Activated CD8-positive, alpha-beta memory T cell treated with anti-CD3 and anti-CD28 coated beads, Interleukin-2, amount 50 U/mL, for 24 hours (primary cell): ENCODE measurements around the gene LIX1L.
A peak's percentile ranks its signal among the peaks of the same experiment; 100 is the strongest.

Experiments used
- DNase-seq: peaks from one replicate; pipeline ENCODE4 v3.0.0-alpha.2; 2020; ENCODE audit errors: extremely low read depth

The LIX1L gene

DNA sequence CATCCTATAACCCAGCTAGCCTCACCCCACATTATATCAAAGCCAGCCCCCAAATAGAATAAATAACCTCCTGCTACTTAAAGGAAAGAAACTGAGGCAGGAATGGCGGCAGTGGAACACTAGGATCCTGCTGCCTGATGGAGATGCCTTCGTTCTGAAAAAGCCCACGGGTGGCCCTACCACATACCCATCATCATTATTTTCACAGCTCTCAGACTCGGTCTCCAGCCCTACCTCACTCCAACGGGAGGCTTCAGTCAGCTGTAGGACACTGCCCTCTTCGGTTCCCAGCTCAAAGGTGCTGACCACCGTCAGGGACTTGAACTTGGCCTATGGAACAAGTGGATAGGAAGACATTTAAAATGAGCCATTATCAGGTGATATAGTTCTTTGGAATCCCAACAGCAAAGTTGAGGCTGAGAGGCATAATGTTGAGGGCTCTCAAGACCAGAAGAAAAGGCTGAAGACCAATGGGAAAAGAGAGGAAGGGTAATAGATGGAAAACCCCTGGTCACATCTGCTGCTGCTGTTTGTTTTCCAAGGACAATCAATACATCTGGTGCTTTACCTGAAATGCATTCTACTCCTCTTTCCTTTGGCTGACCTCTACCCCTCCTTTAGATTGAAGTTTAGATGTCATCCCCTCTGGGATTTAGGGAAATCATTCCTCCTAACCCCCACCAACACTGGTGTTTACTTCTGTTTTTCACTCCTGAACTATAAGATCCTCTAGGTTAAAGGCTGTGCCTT lies 64.3 kb downstream of the LIX1L start:
- no peak for DNase-seq

DNA sequence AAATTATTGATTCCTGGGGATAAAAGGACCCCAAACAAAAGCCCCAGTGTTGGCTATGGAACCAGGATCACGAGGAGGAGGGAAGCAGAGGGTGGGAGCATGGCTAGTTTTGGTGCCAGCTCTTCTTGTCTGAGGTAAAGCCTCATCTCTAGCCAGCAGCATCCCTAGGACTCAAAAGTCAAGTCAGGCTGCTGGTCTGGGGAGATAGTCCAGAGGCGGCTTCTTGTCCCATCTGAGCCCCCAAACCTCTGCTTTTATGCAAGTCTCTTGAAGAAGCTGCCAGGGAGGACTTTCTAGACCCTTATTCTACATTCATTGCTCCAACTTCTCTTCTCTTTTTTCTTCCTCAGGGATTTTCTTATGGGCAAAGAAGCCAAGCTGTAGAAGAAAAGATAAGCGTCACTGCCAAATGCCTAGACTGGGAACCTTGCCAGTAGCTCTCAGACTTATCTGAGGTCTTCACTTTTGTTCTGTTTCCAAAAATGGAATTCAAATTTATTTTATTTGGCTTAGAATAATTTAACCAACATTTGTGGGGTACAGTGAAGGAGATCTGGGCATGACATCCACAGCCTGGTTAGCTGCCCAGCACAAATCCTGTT lies 65.2 kb downstream of the LIX1L start:
- no peak for DNase-seq

DNA sequence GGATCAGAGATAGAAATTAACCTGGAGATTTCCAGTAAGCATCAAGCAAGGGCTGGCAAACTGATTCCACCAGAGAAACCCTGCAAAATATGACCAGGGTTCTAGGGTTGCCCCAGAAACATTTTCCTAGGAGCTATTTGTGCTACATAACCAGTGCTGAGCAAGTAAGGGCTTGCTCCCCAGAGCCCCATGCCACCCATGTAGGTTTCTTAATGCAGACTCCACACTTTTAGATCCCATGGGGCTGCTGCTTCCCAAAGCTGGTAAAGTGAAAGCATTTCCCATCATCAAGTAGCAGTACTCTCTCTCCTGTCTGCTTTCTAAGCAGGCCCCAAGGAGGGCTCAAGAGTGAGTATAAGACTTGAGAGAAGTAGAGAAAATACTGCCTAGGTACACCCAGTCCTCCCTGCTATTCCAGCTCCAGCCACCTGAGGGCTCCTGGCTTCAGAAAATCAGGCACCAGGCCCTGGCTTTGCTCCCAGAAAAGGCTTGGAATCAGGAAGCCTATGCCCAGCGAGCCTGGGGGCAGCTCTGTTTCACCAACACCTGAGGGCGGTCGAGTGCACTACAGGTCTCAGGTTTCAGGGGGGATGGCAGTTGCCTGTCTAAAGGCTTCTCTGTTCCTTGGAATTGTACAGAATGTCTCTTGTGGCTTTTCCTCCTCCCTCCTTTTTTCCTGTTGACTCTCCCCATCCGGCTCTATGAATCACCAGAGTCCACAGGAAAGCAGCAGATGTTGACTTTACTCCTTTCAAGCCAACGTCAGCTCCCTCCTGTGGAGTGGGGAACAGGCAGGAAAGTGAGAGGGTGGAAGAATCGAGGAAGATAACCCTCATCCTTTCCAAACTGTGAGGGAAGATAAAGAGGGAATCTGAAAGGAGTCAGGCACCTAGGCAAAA lies 66.0 kb downstream of the LIX1L start:
- peak; percentile 12 for DNase-seq

DNA sequence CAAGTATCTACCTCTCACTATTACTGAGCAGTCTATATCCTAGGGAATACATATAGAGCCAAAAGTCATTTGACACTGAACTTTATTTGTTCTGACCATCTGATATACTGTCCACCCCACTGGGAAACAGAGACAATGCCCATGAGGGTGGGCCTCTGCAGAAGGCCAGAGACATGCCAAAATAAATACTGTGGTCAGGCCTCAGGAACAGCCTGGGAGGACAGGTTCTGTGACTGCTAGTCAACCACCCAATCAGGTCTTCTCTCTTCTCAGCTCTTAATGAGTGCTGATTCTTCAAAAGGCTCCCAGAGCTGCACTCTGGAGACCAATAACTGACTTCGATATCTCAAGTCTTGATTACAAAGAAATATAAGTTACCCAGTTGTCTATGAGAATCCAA lies 66.7 kb downstream of the LIX1L start:
- no peak for DNase-seq

DNA sequence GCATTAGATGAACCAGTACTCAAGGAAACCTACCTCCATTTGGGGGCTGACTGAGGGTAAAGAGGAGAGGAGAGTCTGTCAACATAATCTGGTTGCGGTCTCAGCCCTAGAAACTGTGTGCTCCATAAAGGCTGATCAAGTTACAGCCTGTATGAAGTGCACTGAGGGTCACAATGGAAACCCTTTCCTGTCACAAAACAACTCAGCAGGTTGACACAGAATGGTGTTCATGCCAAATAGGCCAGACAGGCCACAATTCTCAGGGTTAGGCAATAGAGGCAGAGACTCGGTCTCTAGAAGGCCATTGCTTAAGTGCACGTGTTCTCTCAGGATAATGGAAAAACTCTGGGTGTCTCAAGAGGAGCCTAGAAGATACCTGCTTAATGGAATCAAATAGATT lies 68.1 kb downstream of the LIX1L start:
- DNase-seq: no peak

DNA sequence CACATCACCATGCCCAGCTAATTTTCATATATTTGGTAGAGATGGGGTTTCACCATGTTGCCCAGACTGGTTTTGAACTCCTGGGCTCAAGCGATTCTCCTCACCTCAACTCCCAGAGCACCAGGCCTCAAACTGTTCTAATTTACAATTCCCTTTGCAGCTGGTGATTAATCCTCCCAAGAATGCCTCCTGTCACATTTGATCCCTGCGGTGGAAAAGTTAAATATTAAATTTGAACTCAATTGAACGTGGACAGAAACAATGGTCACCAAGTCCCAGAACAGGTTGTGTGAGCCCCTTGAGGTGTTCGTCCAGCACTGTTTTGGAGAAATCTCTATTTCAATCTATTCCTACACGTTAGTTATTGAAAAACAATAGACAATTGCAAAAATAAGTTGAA lies 70.2 kb downstream of the LIX1L start:
- no peak for DNase-seq

DNA sequence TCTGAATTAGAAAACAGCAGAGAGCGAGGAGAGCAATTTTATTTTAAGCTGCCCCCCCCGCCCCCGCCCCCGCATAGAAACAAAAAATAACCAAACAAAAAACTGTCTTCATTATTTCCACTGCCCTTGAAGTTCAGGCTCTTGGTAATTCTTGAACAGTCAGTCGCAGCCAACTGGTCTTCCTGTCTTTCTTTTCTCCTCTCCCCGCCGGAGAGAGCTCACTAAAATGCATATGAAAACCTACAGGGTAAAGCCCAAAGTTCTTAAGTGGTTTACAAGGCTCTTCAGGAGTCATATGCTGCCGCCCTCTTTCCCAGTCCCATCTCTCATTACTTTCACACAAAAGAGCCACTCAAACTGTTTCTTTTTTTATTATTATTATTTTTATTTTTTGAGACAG lies 71.0 kb downstream of the LIX1L start:
- no peak for DNase-seq

DNA sequence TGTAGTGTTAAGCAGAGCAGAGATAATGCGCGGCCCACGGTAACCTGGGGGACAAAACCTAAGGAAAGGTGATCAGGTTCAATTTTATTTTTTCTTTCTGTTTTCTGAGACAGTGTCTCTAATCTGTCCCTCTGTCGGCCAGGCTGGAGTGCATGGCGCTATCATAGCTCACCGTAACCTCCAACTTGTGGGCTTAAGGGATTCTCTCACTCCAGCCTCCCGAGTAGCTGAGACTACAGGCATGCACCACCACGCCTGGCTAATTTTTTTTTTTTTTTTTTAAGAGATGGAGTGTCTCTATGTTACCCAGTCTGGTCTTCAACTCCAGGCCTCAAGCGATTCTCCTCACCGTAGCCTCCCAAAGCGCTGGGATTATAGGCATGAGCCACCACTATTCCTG lies 71.4 kb downstream of the LIX1L start:
- no peak for DNase-seq

DNA sequence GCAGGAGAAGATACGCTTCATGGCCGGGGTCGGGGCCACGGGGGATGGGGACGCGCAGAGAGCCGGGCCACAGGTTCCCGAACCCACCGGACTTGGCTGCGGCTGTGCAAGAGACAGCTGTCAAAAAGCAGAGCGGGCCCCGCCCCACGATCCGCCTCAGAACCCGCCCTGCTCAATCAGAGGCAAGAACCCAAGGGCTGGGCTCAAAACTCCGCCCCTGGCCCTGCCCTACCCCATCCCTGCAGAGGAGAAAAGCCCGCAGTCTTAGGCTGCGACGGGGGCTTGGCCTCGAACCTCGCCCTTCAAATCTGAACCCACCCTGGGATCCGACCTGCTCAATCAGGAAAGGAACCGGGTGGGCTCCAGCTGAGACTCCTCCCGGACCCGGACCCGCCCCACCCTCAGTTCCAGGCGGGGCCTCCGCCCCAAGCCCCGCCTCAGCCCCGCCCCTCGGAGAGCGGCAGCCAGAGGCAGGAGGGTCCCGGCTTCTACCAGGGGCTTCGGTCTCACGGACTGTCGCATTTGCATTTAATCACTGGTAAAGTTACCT lies 72.0 kb downstream of the LIX1L start, which contains the start of gene ANKRD35:
Gene ANKRD35, minus strand, starts transcription at position 129 of the 550 bp plus-strand sequence. Its CDS starts 108 bp downstream, at position 21.
- DNase-seq: peak; percentile 75

DNA sequence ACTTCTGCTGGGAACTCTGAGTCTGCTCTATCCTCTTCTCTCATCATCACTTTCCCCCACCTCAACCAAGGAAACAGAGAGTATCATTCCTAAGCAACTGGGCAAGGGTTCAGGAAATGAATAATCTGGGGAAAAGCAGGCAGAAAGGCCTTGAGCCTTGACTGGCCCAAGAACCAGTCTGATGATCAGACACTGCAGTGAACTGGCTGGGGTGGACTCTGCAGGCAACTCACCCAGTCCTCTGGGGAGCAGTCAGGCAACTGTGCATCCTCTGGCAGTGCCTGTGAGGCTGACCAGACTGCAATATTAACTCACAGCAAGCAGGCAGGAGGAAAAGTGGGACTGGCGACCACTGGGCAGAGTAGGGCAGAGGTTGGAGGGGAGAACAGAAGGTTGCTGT lies 73.1 kb downstream of the LIX1L start:
- DNase-seq: no peak
